SIG-M5 treated with dmso at 0.1 percent for 504 hours (cell line): ENCODE measurements around the gene SLC25A25.
"Not testable (repeated sequence)": the region's sequence is repeated elsewhere in the genome, so short reads cannot be mapped to it uniquely, and the experiment has no call there.

ENCODE experiments used
- DNase-seq: peaks from one replicate; lab custom pipeline; 2025; ENCODE audit not compliant: unreplicated experiment; lab: John Stamatoyannopoulos, UW

Gene SLC25A25

GRCh38 chr9:128067645-128068385, at the start of gene SLC25A25:
Gene SLC25A25, plus strand, starts transcription at chr9:128068232. Its CDS starts 88 bp downstream, at chr9:128068320.
- DNase-seq = peak; percentile 98

- DNase-seq = no peak
These were observed 47.3 kb upstream of the SLC25A25 start for GRCh38 chr9:128020692-128021091.

GRCh38 chr9:128021098-128021497, 46.9 kb upstream of the SLC25A25 start:
- no peak for DNase-seq

GRCh38 chr9:128022886-128023285, 45.1 kb upstream of the SLC25A25 start:
- DNase-seq = no peak

- not testable (repeated sequence) for DNase-seq
These were observed 44.4 kb upstream of the SLC25A25 start for GRCh38 chr9:128023671-128024070.

- no peak for DNase-seq
These were observed 43.2 kb upstream of the SLC25A25 start for GRCh38 chr9:128024761-128025308.

GRCh38 chr9:128025736-128026135, 42.3 kb upstream of the SLC25A25 start:
- DNase-seq = no peak

GRCh38 chr9:128026255-128026772, 41.7 kb upstream of the SLC25A25 start:
- DNase-seq = no peak

- DNase-seq = peak; percentile 71
These were observed 41.1 kb upstream of the SLC25A25 start for GRCh38 chr9:128026773-128027541.

- no peak for DNase-seq
These were observed 40.3 kb upstream of the SLC25A25 start for GRCh38 chr9:128027705-128028104.

- DNase-seq = no peak
These were observed 34.4 kb upstream of the SLC25A25 start for GRCh38 chr9:128033609-128034008.

GRCh38 chr9:128034821-128035652, 33.0 kb upstream of the SLC25A25 start:
- peak; percentile 56 for DNase-seq

- not testable (repeated sequence) for DNase-seq
These were observed 31.5 kb upstream of the SLC25A25 start for GRCh38 chr9:128036522-128036921.

GRCh38 chr9:128040783-128041182, 27.2 kb upstream of the SLC25A25 start:
- not testable (repeated sequence) for DNase-seq

- DNase-seq = no peak
These were observed 26.0 kb upstream of the SLC25A25 start for GRCh38 chr9:128042043-128042442.

- DNase-seq = no peak
These were observed 24.6 kb upstream of the SLC25A25 start for GRCh38 chr9:128043467-128043868.

GRCh38 chr9:128045409-128045808, 22.6 kb upstream of the SLC25A25 start:
- not testable (repeated sequence) for DNase-seq

GRCh38 chr9:128045831-128046230, 22.2 kb upstream of the SLC25A25 start:
- DNase-seq = no peak

- DNase-seq = no peak
These were observed 20.8 kb upstream of the SLC25A25 start for GRCh38 chr9:128047231-128047630.

- DNase-seq = no peak
These were observed 19.4 kb upstream of the SLC25A25 start for GRCh38 chr9:128048663-128049062.

- no peak for DNase-seq
These were observed 18.2 kb upstream of the SLC25A25 start for GRCh38 chr9:128049843-128050242.
